WTC11 (cell line): ENCODE data around the gene WDR76. TPM values are rescaled to one million over a fixed set of nuclear protein-coding genes. Genes with fewer than 3 reads are reported as not detected.

ENCODE experiments used
- AR ChIP-seq: fragments of 250-450 bp; sonication (Bioruptor Pico); IDR thresholded peaks from 2 replicates; pipeline ENCODE4 v1.9.0; 2021; ENCODE audit warnings: mild to moderate bottlenecking
- ATF3 ChIP-seq: sonication (generic); formaldehyde crosslinking; conservative IDR thresholded peaks from 2 replicates; pipeline ENCODE4 v1.8.1; 2022; ENCODE audit warnings: mild to moderate bottlenecking, missing genetic modification reagents
- CREB1 ChIP-seq: sonication (generic); formaldehyde crosslinking; IDR thresholded peaks from 2 replicates; pipeline ENCODE4 v1.8.0; 2023; ENCODE audit warnings: mild to moderate bottlenecking, missing genetic modification reagents
- CTCF ChIP-seq: fragments of 200-600 bp; IDR thresholded peaks from 2 replicates; pipeline ENCODE4 v1.8.0; 2022; ENCODE audit warnings: antibody characterized with exemption
- E2F1 ChIP-seq: sonication (generic); formaldehyde crosslinking; IDR thresholded peaks from 2 replicates; pipeline ENCODE4 v1.8.0; 2022; ENCODE audit warnings: mild to moderate bottlenecking, missing genetic modification reagents
- HMGXB4 ChIP-seq: sonication (generic); formaldehyde crosslinking; IDR thresholded peaks from 2 replicates; pipeline ENCODE4 v1.8.1; 2023; ENCODE audit warnings: mild to moderate bottlenecking, moderate library complexity, missing genetic modification reagents
- NR3C1 ChIP-seq: sonication (generic); formaldehyde crosslinking; conservative IDR thresholded peaks from 2 replicates; pipeline ENCODE4 v1.8.1; 2023; ENCODE audit warnings: low read depth, mild to moderate bottlenecking, missing genetic modification reagents
- RELA ChIP-seq: sonication (generic); formaldehyde crosslinking; IDR thresholded peaks from 2 replicates; pipeline ENCODE4 v1.8.1; 2022; ENCODE audit warnings: missing genetic modification reagents, mild to moderate bottlenecking, borderline replicate concordance
- RORB ChIP-seq: fragments of 250-450 bp; sonication (Bioruptor Pico); IDR thresholded peaks from 2 replicates; pipeline ENCODE4 v1.9.0; 2021; ENCODE audit warnings: mild to moderate bottlenecking
- USF2 ChIP-seq: sonication (generic); formaldehyde crosslinking; IDR thresholded peaks from 2 replicates; pipeline ENCODE4 v1.8.1; 2023; ENCODE audit warnings: mild to moderate bottlenecking, missing genetic modification reagents, moderate library complexity
- ZNF219 ChIP-seq: sonication (generic); formaldehyde crosslinking; IDR thresholded peaks from 2 replicates; pipeline ENCODE4 v1.8.0; 2023; ENCODE audit warnings: missing genetic modification reagents, mild to moderate bottlenecking, borderline replicate concordance
- ZNF281 ChIP-seq: sonication (generic); formaldehyde crosslinking; IDR thresholded peaks from 2 replicates; pipeline ENCODE4 v1.8.0; 2023; ENCODE audit warnings: mild to moderate bottlenecking, missing genetic modification reagents
- ZNF396 ChIP-seq: fragments of 250-450 bp; sonication (Bioruptor Pico); IDR thresholded peaks from 2 replicates; pipeline ENCODE4 v1.8.0; 2021; ENCODE audit warnings: mild to moderate bottlenecking, moderate library complexity, borderline replicate concordance
- ZNF416 ChIP-seq: fragments of 250-450 bp; sonication (Bioruptor Pico); IDR thresholded peaks from 2 replicates; pipeline ENCODE4 v1.9.0; 2021; ENCODE audit warnings: mild to moderate bottlenecking, inconsistent platforms
- ZNF512 ChIP-seq: sonication (generic); formaldehyde crosslinking; IDR thresholded peaks from 2 replicates; pipeline ENCODE4 v1.8.1; 2022; ENCODE audit warnings: missing genetic modification reagents, borderline replicate concordance
- ZSCAN18 ChIP-seq: fragments of 250-450 bp; sonication (Bioruptor Pico); IDR thresholded peaks from 2 replicates; pipeline ENCODE4 v2.1.2; 2022; ENCODE audit warnings: mild to moderate bottlenecking, moderate library complexity
- total RNA-seq: library from RNA; stranded (reverse); gene quantifications from 3 replicates; pipeline ENCODE4 v1.2.3, GENCODE V29; 2021

The WDR76 gene
- total RNA-seq, 1 experiment from 2014 or later: 16.2 TPM

- no peak for TF ChIP-seq ZSCAN18
- peak; percentile 73; the same call in 1 of the 2 replicates for TF ChIP-seq ZNF281 (CRISPR knock-in tag)
- TF ChIP-seq ZNF416 (CRISPR knock-in tag): no peak
- no peak for TF ChIP-seq NR3C1 (CRISPR knock-in tag)
- TF ChIP-seq ZNF512 (CRISPR knock-in tag): no peak
- TF ChIP-seq AR (CRISPR knock-in tag): no peak
- peak; percentile 41; the same call in 1 of the 2 replicates for TF ChIP-seq CREB1
- TF ChIP-seq RELA (CRISPR knock-in tag): no peak
- TF ChIP-seq CTCF: no peak
- no peak for TF ChIP-seq ZNF219 (CRISPR knock-in tag)
- TF ChIP-seq E2F1 (CRISPR knock-in tag): peak; percentile 86; the same call in 1 of the 2 replicates
- TF ChIP-seq HMGXB4 (CRISPR knock-in tag): no peak
- no peak for TF ChIP-seq ATF3
- TF ChIP-seq ZNF396 (CRISPR knock-in tag): no peak
- TF ChIP-seq USF2 (CRISPR knock-in tag): no peak
- TF ChIP-seq RORB (CRISPR knock-in tag): no peak
These were observed 2.2 kb upstream of the WDR76 start, which contains the start of gene MFAP1 (continued) for GRCh38 chr15:43824302-43825246.
